NT2/D1 (cell line): ENCODE measurements around the gene TRPC6.

ENCODE experiments used
- SUZ12 ChIP-seq: IDR thresholded peaks from 2 replicates; pipeline ENCODE4 v1.6.1; 2011; ENCODE audit not compliant: insufficient read length, insufficient read depth; ENCODE audit errors: extremely low read depth
- ZNF274 ChIP-seq: IDR thresholded peaks from 2 replicates; pipeline ENCODE4 v1.6.1; 2011; ENCODE audit warnings: mild to moderate bottlenecking, low read depth, low read length

DNA sequence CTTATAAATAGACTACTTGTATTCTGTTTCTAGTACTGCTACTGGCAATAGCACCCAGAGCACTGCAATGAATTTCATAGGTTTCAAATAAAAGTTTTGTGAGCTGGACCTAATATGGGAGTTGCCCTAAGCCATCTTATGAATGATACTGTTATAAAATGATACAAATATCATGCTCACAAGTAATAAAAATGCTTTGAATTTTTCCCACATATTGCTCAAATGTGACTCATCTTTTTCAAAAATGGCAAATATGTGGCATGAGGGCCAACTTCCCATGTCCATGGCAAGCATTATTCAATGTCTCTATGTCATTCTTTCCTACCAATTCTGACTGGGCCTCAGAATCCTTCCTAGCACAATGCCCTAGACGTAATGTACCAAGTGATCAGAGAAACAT, 137.6 kb downstream of the TRPC6 start:
- TF ChIP-seq ZNF274 (no peak), SUZ12 (no peak)
